Right lobe of liver (tissue), 6 donors: ENCODE measurements around the gene CPD. TPM values are rescaled to one million over a fixed set of nuclear protein-coding genes. Genes with fewer than 3 reads are reported as not detected.

Experiments
- ATAC-seq, 4 donors: fragments of 200-7000 bp; cut with Tn5 transposase; one replicate each; pipeline ENCODE4 v1.9.1; 2020; ENCODE audit warnings: mild to moderate bottlenecking in 4 of 4, moderate library complexity in 4 of 4
- DNase-seq, 3 donors: peaks; one replicate each; pipeline ENCODE4 v3.0.0-alpha.2; 2020
- H3K27ac ChIP-seq, 3 donors: fragments of 200-600 bp; one replicate each; pipeline ENCODE4 v1.8.0; 2022
- H3K27me3 ChIP-seq, 2 donors: fragments of 200-600 bp; one replicate each; pipeline ENCODE4 v1.8.0; 2022
- H3K36me3 ChIP-seq, 4 donors: fragments of 200-600 bp; sonication (generic) in 1 of 4; one replicate each; pipeline versions ENCODE4 v1.5.1 to v1.8.0; 2017 to 2022; ENCODE audit warnings: control low read depth in 1 of 4
- H3K4me1 ChIP-seq, 4 donors: fragments of 200-600 bp; sonication (generic) in 1 of 4; one replicate each; pipeline versions ENCODE4 v1.5.1 to v1.8.0; 2017 to 2022; ENCODE audit warnings: control low read depth in 1 of 4
- H3K4me3 ChIP-seq, 3 donors: fragments of 200-600 bp; one replicate each; pipeline ENCODE4 v1.8.0; 2022
- H3K9me3 ChIP-seq, 4 donors: fragments of 200-600 bp; sonication (generic) in 1 of 4; one replicate each; pipeline versions ENCODE4 v1.5.1 to v1.8.0; 2017 to 2022; ENCODE audit warnings: control low read depth in 1 of 4
- CTCF ChIP-seq, 4 donors: fragments of 200-600 bp in 3 of 4; fragments of 450-650 bp in 1 of 4; IDR thresholded peaks; one replicate each; pipeline versions ENCODE4 v1.5.1 to v1.8.0; 2016 to 2022; ENCODE audit warnings: antibody characterized with exemption in 4 of 4, mild to moderate bottlenecking in 2 of 4
- POLR2A ChIP-seq: fragments of 450-650 bp; IDR thresholded peaks from one replicate; pipeline ENCODE4 v1.6.1; 2017; ENCODE audit warnings: antibody characterized with exemption, mild to moderate bottlenecking
- WGBS: methylation state at CpG from one replicate; pipeline ENCODE4 v1.1.6; 2018; ENCODE audit warnings: low coverage, low lambda C conversion rate; ENCODE audit not compliant: insufficient coverage; ENCODE audit errors: missing lambda C conversion rate; 5-methylcytosine and 5-hydroxymethylcytosine counted together
- intact Hi-C, 2 donors: fragments of 100-400 bp; cut with DNase I; formaldehyde crosslinking; loops; one replicate each; pipeline versions ENCODE4 v1.11.2 to v1.14.1; 2022
- total RNA-seq, 6 experiments: library from RNA; depleted of rRNA in 2 of 6; stranded (reverse); fragments of >200 nt in 2 of 6; fragmentation: NEBNext Ultra II Directional in 3 of 6; extraction: Animal tissue kit (Norgen Biotek cat#: 25700) in 3 of 6; gene quantifications; one replicate each; pipeline versions ENCODE4 v1.1.0 to v1.2.4, GENCODE V29; 2016 to 2023
- donor health status: DM: no; HTN: yes; CAD: no.
- donor health status: DM: no; HTN: no; CAD: no.
- donor health status: DM: no; HTN: no; CAD: no.
- donor health status: DM: no; HTN: yes; CAD: no.
- donor health status: DM: no; HTN: yes; CAD: no.

The CPD gene
- total RNA-seq, 6 experiments from 2014 or later, result 42.2 to 129 (median 53.5) TPM

- intact Hi-C loops, result no loop called here
- 6% methylated on average over 26 of the region's 31 CpGs for WGBS
- ATAC-seq (peak in 2 of 4 donors; percentile 8 to 24), DNase-seq (peak in 2 of 3 donors; percentile 48 to 65)
- no peaks in the 10 kb centered on the region for H3K9me3 ChIP-seq
- H3K4me1 ChIP-seq, result peaks cover 0 to 33% (median 0%) of the 10 kb centered on the region in 4 donors
- peak overlapping the region; percentile 70 to 86 (median 85) for H3K4me3 ChIP-seq
- H3K27ac ChIP-seq, result peak overlapping the region in 2 of 3 donors; percentile 78 to 85
- H3K36me3 ChIP-seq, result no peaks in the 10 kb centered on the region
- no peak for TF ChIP-seq POLR2A
- TF ChIP-seq CTCF (IDR thresholded peaks at IDR 0.05), result no peak
- no peaks in the 10 kb centered on the region for H3K27me3 ChIP-seq
Measured at GRCh38 chr17:30378241-30378824, 394 bp upstream of the CPD start.

DNA sequence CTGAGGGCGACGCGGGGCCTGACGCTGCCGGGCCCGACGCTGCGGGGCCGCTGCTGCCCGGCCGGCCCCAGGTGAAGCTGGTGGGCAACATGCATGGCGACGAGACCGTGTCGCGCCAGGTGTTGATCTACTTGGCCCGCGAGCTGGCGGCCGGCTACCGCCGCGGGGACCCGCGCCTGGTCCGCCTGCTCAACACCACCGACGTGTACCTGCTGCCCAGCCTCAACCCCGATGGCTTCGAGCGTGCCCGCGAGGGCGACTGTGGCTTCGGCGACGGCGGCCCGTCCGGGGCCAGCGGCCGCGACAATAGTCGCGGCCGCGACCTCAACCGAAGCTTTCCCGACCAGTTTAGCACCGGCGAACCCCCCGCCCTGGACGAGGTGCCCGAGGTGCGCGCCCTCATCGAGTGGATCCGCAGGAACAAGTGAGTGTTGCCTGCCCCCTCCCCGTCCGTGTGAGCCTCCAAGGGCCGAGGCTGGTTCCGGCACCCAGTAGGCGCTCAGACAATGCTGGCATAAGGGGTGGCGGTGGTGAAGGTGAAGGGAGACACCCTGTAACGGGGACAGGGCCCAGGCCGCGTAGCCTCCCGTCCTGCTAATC is 676 bp downstream of the CPD start:
- H3K27me3 ChIP-seq, result no peaks in the 10 kb centered on the region
- 3% methylated on average over 7 of the region's 68 CpGs for WGBS
- intact Hi-C loops, result no loop called here
- no peaks in the 10 kb centered on the region for H3K36me3 ChIP-seq
- H3K27ac ChIP-seq, result peak overlapping the region; percentile 72 to 85 (median 78)
- H3K9me3 ChIP-seq, result no peaks in the 10 kb centered on the region
- peak overlapping the region; percentile 70 to 86 (median 85) for H3K4me3 ChIP-seq
- TF ChIP-seq CTCF (IDR thresholded peaks at IDR 0.05), result no peak
- no peak for TF ChIP-seq POLR2A
- DNase-seq (peak; percentile 55 to 70 (median 57)), ATAC-seq (peak; percentile 6 to 31 (median 18))
- peaks cover 0 to 33% (median 0%) of the 10 kb centered on the region in 4 donors for H3K4me1 ChIP-seq

- H3K27ac ChIP-seq, result peak overlapping the region in 2 of 3 donors; percentile 78 to 85
- TF ChIP-seq POLR2A (peak; percentile 40), CTCF (IDR thresholded peaks at IDR 0.05) (no peak)
- no peaks in the 10 kb centered on the region for H3K27me3 ChIP-seq
- H3K9me3 ChIP-seq, result no peaks in the 10 kb centered on the region
- H3K36me3 ChIP-seq, result no peaks in the 10 kb centered on the region
- DNase-seq (no peak), ATAC-seq (peak in 3 of 4 donors; percentile 9 to 55 (median 38))
- peak overlapping the region; percentile 70 to 86 (median 85) for H3K4me3 ChIP-seq
- intact Hi-C loops, result no loop called here
- H3K4me1 ChIP-seq, result peaks cover 0 to 33% (median 0%) of the 10 kb centered on the region in 4 donors
- 5% methylated on average over 5 of the region's 5 CpGs for WGBS
Measured at GRCh38 chr17:30379903-30380381, 1.2 kb downstream of the CPD start.

GRCh38 chr17:30380643-30381339 is 2.1 kb downstream of the CPD start:
- ATAC-seq (no peak), DNase-seq (no peak)
- peak overlapping the region; percentile 70 to 86 (median 85) for H3K4me3 ChIP-seq
- TF ChIP-seq POLR2A (no peak), CTCF (IDR thresholded peaks at IDR 0.05) (no peak)
- no peaks in the 10 kb centered on the region for H3K9me3 ChIP-seq
- no peaks in the 10 kb centered on the region for H3K27me3 ChIP-seq
- intact Hi-C loops, result no loop called here
- no peaks in the 10 kb centered on the region for H3K36me3 ChIP-seq
- no peak overlapping the region for H3K27ac ChIP-seq
- WGBS, result 49% methylated on average over 7 of the region's 7 CpGs
- peaks cover 0 to 33% (median 0%) of the 10 kb centered on the region in 4 donors for H3K4me1 ChIP-seq
